Mesodermal cell (in vitro differentiated cells): ENCODE results near the gene RGR. TPM values are rescaled to one million over a fixed set of nuclear protein-coding genes. Genes with fewer than 3 reads are reported as not detected.

Source experiments
- H3K27ac ChIP-seq: 2 replicates; pipeline ENCODE4 v1.7.0; 2013; ENCODE audit warnings: mild to moderate bottlenecking, low read depth, low read length, moderate library complexity; ENCODE audit not compliant: severe bottlenecking
- H3K36me3 ChIP-seq: 2 replicates; pipeline ENCODE4 v1.7.1; 2013; ENCODE audit warnings: mild to moderate bottlenecking, low read length, moderate library complexity; ENCODE audit not compliant: control insufficient read depth, insufficient read depth
- H3K4me1 ChIP-seq: one replicate; pipeline ENCODE4 v1.7.1; 2013; ENCODE audit warnings: mild to moderate bottlenecking, low read length; ENCODE audit not compliant: insufficient read depth, control insufficient read depth, poor library complexity, severe bottlenecking
- H3K4me3 ChIP-seq: 2 replicates; pipeline ENCODE4 v1.7.0; 2013; ENCODE audit warnings: low read length, control low read depth, mild to moderate bottlenecking; ENCODE audit not compliant: insufficient read depth, poor library complexity, severe bottlenecking; ENCODE audit errors: extremely low read depth
- H3K9me3 ChIP-seq: 2 replicates; pipeline ENCODE4 v1.7.1; 2013; ENCODE audit warnings: mild to moderate bottlenecking, low read length, moderate library complexity; ENCODE audit not compliant: control insufficient read depth
- WGBS, 2 experiments: methylation state at CpG; one replicate each; pipeline ENCODE4 v1.1.5; 2013; ENCODE audit warnings: missing lambda C conversion rate in 2 of 2; ENCODE audit not compliant: insufficient coverage in 2 of 2; 5-methylcytosine and 5-hydroxymethylcytosine counted together
- polyA plus RNA-seq, 2 experiments: library from polyadenylated mRNA; stranded (reverse); fragments of 50-300 nt; gene quantifications; one replicate each; pipeline ENCODE4 v1.2.3, GENCODE V29; 2013

Gene RGR, protein sequence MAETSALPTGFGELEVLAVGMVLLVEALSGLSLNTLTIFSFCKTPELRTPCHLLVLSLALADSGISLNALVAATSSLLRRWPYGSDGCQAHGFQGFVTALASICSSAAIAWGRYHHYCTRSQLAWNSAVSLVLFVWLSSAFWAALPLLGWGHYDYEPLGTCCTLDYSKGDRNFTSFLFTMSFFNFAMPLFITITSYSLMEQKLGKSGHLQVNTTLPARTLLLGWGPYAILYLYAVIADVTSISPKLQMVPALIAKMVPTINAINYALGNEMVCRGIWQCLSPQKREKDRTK
- polyA plus RNA-seq (2013, experiment 1 of 2), result not detected
- polyA plus RNA-seq (2013, experiment 2 of 2), result not detected

GRCh38 chr10:84244651-84245270 is at the start of gene RGR:
TSS of gene RGR (plus strand) at chr10:84245053. CDS start at chr10:84245091, 38 bp downstream.
- Histone ChIP-seq H3K4me3 (no peak within 1 kb of the TSS), H3K9me3 (no peaks in the 10 kb centered on the region), H3K36me3 (no peaks in the 10 kb centered on the region), H3K27ac (no peak within 1 kb of the TSS), H3K4me1 (no peaks in the 10 kb centered on the region)
- 74 to 76% methylated on average over 6 to 7 of the region's 9 CpGs for WGBS, 2 experiments

DNA sequence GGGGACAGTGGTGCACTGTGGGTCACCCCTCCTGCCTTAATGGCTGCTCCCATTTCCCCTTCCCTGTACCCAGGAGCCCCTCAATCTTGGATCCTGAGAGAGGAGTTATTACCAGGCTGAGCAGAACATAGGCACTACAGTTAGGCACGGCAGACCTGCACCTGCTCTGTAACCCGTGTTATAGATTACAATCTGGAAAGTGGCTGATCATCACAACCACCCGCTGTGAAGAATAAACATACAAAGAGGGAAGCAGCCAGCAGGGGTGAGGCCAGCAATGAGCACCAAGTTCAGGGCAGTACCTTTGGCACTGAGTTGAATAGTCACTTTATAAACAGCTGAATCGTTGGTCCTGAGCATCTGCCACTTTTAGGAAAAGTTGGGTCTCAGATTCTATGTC is 48.8 kb upstream of the RGR start:
- Histone ChIP-seq H3K36me3 (no peaks in the 10 kb centered on the region), H3K9me3 (no peaks in the 10 kb centered on the region), H3K4me3 (no peak overlapping the region), H3K4me1 (peaks cover 8% of the 10 kb centered on the region), H3K27ac (no peak overlapping the region)
- WGBS, 2 experiments, result 53 to 63% methylated on average over 4 of the region's 4 CpGs

DNA sequence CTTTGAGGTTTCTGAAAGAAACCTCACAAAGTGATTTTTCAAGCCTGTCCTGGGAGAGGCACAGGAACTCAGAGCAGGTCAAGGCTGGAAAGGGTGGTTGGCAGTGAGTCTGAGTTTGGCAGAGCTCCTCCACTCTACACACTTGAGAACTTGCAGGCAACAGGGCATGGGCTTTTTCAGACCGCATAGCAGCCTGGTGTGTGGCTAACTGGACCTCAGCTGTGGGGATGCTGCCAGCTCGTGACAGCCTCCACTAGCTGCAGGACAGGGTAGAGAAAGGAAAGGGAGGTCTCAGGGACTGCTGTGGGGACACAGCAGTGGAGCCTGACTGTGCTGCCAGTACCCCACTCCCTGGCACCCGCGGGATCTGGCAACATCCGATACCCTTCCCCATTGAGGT is 47.9 kb upstream of the RGR start:
- Histone ChIP-seq H3K4me3 (no peak overlapping the region), H3K9me3 (no peaks in the 10 kb centered on the region), H3K36me3 (no peaks in the 10 kb centered on the region), H3K27ac (no peak overlapping the region), H3K4me1 (peaks cover 8% of the 10 kb centered on the region)
- WGBS, 2 experiments, result 60 to 80% methylated on average over 1 to 4 of the region's 5 CpGs

DNA sequence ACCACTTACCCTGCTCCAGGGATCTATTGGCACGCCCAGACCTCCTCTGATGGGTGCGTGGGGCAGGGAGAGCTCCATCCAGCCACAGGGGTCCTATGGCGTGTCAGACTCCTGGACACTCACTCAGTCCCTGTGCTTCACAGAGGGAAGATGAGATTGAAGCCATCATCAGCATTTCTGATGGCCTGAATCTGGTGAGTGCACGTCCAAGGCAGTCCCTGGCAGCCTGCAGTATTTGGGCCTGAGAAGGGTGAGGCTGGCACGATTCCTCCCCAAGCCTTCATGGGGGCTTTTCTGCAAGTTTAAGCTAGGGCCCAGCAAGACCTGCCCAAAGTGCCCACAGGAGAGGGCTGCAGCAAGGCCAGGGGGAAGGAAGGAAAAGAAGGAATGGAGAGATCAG is 47.2 kb upstream of the RGR start:
- whole genome bisulfite sequencing, 2 experiments, result 82 to 87% methylated on average over 4 to 5 of the region's 5 CpGs
- Histone ChIP-seq H3K36me3 (no peaks in the 10 kb centered on the region), H3K9me3 (no peaks in the 10 kb centered on the region), H3K4me1 (peaks cover 8% of the 10 kb centered on the region), H3K4me3 (no peak overlapping the region), H3K27ac (no peak overlapping the region)

DNA sequence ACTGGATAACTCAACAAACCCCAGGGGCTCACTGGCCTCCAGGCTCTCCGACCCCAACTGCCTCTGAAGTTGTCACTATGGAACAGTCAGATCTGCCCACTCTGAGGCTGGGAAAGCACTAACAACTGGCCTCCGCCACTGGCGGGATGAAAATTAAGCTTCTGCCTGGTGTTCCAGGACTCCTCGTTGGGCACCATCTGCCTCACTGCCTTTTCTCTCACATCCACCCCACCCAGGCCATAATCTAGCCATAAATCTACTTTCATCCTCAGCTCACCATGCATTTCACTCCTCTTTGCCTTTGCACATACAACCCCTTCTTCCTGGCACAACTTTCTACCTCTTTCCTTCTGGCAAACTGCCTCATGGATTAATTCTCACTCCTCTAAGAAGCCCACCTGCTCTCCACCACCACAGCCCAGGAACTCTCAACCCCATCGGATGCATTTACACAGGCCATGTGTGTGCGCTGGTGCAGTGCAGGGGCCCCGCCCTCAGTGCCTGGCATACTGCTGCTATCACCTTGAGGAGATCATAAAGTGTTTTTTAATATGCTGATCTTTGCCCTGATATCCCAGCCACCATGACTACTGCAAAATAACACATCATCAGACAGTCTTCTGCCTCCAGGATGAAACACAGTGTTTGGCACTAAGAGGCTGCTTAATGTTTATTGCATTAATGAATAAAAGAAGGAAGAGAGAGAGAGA is 46.5 kb upstream of the RGR start:
- no peaks in the 10 kb centered on the region for H3K36me3 ChIP-seq
- H3K27ac ChIP-seq, result no peak overlapping the region
- H3K9me3 ChIP-seq, result no peaks in the 10 kb centered on the region
- WGBS, 2 experiments, result 85 to 91% methylated on average over 4 to 5 of the region's 7 CpGs
- no peak overlapping the region for H3K4me3 ChIP-seq
- peaks cover 8% of the 10 kb centered on the region for H3K4me1 ChIP-seq

GRCh38 chr10:84200537-84201243 is 44.2 kb upstream of the RGR start:
- WGBS, 2 experiments, result 90 to 91% methylated on average over 4 of the region's 11 CpGs

DNA sequence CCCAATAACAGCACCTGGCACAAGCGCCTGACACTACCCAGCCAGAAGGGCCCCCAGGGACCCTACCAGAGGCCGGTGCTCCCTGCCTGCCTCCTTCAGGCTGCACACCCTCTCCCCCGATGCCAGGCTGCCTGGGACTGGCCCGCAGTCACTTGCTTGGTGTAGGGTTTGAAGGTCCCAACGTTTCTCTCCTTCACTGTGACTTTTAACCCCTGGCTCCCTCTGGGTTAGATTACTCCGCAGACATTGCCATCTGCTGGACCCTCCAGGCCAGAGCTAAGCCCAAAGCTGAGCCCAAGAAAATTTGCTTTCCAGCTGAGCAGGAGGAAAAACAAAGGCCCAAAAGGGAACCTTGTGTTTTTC is 43.6 kb upstream of the RGR start:
- Histone ChIP-seq H3K36me3 (no peaks in the 10 kb centered on the region), H3K9me3 (no peaks in the 10 kb centered on the region), H3K4me1 (no peaks in the 10 kb centered on the region), H3K4me3 (no peak overlapping the region), H3K27ac (no peak overlapping the region)
- WGBS, 2 experiments, result 62 to 72% methylated on average over 3 to 4 of the region's 6 CpGs

More at GRCh38 chr10:84200537-84201243, 44.2 kb upstream of the RGR start:
- no peaks in the 10 kb centered on the region for H3K36me3 ChIP-seq
- no peak overlapping the region for H3K4me3 ChIP-seq
- H3K4me1 ChIP-seq, result no peaks in the 10 kb centered on the region
- no peak overlapping the region for H3K27ac ChIP-seq
- no peaks in the 10 kb centered on the region for H3K9me3 ChIP-seq

DNA sequence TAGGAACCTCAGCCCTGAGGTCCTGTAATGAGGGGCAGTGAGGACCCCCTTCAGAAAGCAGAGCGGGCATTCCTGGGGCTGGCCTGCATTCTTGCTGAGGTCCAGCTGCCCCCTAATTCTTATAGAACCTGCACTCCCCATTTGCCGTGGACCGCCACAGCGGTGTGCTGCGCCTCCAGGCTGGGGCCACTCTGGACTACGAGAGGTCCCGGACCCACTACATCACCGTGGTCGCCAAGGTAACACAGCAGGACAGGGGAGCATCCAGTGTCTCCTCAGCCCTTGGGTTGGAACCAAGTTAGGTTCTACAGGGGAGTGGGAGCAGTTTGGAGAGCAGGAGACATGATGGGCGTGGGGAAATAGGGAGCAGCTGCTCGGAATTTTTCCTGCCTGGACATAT is 43.2 kb upstream of the RGR start:
- H3K4me3 ChIP-seq, result no peak overlapping the region
- WGBS, 2 experiments, result 94 to 96% methylated on average over 9 to 11 of the region's 11 CpGs
- no peaks in the 10 kb centered on the region for H3K36me3 ChIP-seq
- H3K4me1 ChIP-seq, result no peaks in the 10 kb centered on the region
- H3K9me3 ChIP-seq, result no peaks in the 10 kb centered on the region
- H3K27ac ChIP-seq, result no peak overlapping the region

- Histone ChIP-seq H3K4me3 (no peak overlapping the region), H3K36me3 (no peaks in the 10 kb centered on the region), H3K9me3 (no peaks in the 10 kb centered on the region), H3K27ac (no peak overlapping the region), H3K4me1 (no peaks in the 10 kb centered on the region)
- 89 to 90% methylated on average over 4 to 5 of the region's 5 CpGs for WGBS, 2 experiments
Measured at GRCh38 chr10:84202349-84202748, 42.5 kb upstream of the RGR start.

DNA sequence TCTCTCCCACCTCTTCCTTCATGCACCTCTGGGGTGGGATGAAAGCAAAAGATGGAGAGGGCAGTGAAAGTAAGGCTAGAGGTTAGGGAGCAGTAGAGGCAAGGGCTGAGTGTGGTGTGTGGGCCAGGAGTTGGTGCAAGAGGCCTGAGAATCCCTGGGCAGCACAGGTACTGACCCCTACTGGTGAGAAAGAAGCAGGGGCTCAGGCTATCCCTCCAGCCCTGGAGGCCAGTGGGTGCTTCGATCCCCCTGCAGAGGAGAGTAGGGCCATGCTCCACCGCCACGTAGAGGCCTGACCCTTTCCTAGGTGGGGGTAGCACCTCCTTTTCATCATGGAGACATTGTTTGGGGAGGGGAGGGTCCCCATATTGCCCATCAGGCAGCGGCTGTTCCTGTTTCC is 40.7 kb upstream of the RGR start:
- H3K36me3 ChIP-seq, result no peaks in the 10 kb centered on the region
- 81 to 83% methylated on average over 1 to 4 of the region's 4 CpGs for WGBS, 2 experiments

More for the DNA sequence above, 40.7 kb upstream of the RGR start:
- no peaks in the 10 kb centered on the region for H3K9me3 ChIP-seq
- no peak overlapping the region for H3K27ac ChIP-seq
- H3K4me3 ChIP-seq, result no peak overlapping the region
- no peaks in the 10 kb centered on the region for H3K4me1 ChIP-seq
